NCI-H2029 (cell line): ENCODE results near the gene LAPTM5.
"Not testable (repeated sequence)": the region's sequence is repeated elsewhere in the genome, so short reads cannot be mapped to it uniquely, and the experiment has no call there.

ENCODE experiments used
- DNase-seq: peaks from one replicate; lab custom pipeline; 2025; lab: John Stamatoyannopoulos, UW

Gene LAPTM5

DNA sequence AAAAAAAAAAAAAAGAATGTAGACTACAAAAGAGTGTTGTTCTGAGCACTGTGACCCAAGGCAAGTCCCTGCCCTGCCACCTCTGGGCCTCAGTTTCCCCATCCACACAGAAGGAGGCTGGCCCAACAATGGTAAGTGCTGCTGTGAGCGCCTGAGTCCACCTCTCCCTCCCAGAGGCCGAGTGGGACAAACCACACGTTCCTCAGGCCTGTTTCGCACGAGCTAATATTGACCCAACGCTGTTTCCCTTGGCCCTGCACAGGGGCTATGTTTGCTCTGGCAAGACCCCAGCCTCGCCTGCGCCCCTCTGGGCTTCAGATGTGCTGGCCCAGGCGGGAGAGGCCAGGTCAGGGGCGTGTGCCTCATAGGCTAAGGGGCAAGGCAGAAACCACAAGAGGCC, 12.6 kb upstream of the LAPTM5 start:
- DNase-seq: no peak

GRCh38 chr1:30768830-30769718, 11.5 kb upstream of the LAPTM5 start:
- no peak for DNase-seq

- DNase-seq: no peak
Observed at GRCh38 chr1:30768159-30768829, 10.7 kb upstream of the LAPTM5 start.

- not testable (repeated sequence) for DNase-seq
Observed at GRCh38 chr1:30766948-30767347, 9.4 kb upstream of the LAPTM5 start.

DNA sequence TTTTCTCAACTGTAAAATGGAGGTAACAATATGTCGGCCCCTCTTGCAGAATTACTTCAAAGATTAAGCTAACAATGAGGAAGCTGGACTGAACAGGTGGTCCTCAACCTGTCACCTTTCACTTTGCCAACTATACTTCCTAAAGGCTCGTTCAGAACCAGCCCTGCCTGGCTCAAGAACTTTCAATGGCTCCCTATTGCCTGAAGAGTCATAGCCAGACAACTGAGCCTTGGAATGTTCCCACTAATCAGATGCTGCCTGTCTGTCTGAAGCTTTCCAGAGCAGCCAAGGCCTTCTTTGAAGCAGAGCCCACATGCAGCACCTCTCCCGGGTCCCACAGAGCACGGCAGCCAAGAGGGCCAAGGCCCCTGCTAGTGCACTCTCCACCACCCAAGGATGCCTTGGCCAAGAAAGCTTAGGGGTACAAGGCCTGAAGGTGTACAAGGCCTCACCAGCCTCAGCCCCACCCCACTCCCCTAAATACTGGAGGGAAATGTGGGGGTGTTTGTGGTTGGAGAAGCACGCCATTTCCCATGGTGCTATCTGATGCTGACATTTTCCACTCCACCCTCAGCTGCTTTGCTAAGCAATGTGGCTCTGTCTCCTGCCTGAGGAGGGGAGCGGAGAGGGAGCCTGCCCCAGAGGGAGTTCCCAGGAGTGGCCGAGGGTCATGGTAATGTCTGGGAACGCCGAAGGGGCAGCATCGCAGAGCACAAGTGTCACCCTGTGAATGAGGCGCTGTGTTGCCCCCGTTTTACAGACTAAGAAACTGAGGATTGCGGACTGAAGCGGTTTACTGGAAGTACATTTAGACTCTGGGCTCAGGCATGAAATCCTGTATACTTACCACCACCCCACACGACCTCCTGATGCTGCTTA, 8.2 kb upstream of the LAPTM5 start:
- no peak for DNase-seq

GRCh38 chr1:30764939-30765555, 7.5 kb upstream of the LAPTM5 start:
- DNase-seq: no peak

GRCh38 chr1:30764396-30764795, 6.8 kb upstream of the LAPTM5 start:
- DNase-seq: no peak

DNA sequence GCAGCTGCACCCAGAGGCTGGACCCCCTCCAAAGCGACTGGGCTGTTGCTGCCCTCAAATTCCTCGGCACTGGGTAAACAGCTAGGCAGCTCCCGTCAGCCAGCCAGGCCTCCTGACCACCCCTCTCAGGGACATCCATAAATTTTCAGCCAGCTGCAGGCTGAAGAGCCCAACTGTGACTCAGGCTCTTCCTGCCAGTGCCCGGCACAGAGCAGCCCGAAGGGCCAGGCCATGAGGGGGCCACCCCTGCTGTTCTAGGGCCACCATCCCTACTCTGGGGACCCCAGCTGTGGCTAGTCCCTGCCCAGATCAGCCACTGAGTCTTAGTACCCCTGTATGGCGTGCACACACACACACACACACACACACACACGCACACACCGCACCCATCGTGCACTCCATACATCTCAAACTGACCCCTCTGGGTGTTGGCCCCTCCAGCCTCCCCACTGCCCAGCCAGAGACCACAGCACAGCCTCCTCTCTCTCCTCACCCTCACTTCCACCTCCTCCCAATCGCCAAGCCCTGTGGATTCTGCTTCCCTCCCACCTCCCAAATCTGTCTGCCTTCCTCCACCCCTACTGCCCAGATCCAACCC, 6.2 kb upstream of the LAPTM5 start:
- no peak for DNase-seq

GRCh38 chr1:30762930-30763650, 5.5 kb upstream of the LAPTM5 start:
- no peak for DNase-seq

GRCh38 chr1:30762152-30762929, 4.8 kb upstream of the LAPTM5 start:
- no peak for DNase-seq

DNA sequence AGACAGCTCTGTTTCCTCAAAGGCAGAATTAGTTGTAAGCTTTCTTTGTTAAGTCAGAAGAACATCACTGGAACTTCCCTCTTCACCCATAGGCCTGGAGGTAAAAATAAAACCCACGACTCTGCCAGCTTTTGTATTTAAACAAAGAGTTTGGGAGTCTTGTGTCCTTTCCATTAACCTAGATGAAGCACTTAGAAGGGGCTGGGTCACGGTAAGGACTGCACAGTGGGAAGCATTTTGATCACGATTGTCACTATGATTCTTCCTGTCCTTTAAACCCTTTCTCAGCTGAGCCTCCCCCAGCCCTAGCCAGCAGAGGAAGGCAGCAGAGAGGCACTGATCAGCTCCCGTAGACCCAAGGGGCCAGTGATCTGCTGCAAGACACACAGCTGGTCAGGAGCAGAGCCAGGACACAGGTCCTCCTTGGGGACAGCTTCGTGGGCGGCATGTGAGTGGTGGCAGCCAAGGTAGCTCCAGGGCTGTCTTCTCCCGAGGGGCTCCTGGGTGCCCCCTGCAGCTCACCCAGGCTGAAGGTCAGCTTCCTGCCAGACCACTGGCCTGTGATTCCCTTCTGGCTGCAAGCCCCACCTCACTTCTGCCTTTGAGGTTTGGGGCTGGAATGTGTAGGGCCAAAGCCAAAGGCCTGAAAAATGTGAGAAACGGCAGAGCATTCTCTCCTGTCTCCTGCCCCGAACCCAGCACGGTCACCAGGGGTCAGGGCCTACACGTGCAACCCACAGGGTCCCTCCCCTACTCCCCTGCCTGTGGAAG, 4.0 kb upstream of the LAPTM5 start:
- DNase-seq: no peak

DNA sequence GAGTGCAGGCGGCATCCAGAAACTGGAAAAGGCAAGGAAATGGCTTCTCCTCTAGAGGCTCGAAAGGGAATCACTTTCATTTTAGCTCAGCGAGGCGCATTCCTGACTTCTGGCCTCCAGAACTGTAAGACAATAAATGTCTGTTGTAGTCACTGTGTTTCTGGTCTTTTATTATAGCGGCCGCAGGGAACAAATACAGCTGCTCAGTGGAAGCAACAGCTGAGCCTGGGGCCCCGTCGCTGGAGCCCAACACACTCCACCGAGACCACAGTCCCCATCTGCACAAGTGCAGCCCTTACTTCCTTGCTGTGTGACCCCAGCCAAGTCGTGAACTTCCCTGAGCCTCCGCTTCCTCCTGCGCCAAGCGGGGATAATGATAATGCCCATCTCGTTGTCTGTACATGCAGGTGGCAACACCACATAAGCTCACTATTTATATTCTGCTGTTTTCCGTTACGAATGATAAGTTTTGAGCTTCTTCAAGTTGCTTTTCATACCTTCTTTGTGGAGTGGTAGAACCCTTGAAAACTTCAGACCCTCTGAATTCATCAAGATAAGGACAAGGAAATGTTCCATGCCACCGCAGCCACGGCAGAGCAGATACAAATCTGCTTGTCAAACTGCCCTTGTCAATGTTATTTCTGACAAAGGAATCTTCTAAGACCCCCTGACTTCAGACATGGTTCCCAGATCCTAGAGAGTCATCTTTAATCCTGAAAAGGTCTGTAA, 3.2 kb upstream of the LAPTM5 start:
- DNase-seq: no peak

GRCh38 chr1:30759718-30760281, 2.2 kb upstream of the LAPTM5 start:
- no peak for DNase-seq

DNA sequence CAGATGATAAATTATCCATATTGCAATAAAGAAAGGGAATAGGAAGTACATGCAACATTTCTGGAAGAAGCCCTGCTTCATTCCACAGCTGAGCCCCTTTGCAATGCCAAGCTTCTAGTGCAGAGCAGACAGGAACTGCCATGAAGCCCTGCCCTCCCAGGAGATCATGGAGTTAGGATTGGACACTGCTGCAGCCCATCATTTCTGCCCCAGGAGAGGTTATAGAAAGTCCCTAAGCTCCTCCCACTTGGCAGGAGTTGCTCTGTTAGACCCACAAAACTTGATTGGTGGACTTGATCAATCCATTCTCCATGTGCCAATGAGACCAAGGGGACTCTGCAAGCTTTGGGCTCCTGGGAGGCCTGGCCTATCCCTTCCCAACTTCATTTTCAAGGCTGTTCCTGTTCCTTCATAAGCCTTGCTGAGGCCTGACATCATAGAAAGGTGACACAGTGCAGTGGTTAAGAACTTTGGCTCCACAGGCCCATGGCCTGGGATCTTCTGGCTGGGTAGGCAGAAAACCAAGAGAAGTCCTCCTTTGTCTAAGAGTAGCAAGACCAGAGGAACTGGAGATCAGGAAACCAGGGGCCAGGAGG, 1.3 kb upstream of the LAPTM5 start:
- no peak for DNase-seq

GRCh38 chr1:30758121-30758688, 631 bp upstream of the LAPTM5 start:
- no peak for DNase-seq

DNA sequence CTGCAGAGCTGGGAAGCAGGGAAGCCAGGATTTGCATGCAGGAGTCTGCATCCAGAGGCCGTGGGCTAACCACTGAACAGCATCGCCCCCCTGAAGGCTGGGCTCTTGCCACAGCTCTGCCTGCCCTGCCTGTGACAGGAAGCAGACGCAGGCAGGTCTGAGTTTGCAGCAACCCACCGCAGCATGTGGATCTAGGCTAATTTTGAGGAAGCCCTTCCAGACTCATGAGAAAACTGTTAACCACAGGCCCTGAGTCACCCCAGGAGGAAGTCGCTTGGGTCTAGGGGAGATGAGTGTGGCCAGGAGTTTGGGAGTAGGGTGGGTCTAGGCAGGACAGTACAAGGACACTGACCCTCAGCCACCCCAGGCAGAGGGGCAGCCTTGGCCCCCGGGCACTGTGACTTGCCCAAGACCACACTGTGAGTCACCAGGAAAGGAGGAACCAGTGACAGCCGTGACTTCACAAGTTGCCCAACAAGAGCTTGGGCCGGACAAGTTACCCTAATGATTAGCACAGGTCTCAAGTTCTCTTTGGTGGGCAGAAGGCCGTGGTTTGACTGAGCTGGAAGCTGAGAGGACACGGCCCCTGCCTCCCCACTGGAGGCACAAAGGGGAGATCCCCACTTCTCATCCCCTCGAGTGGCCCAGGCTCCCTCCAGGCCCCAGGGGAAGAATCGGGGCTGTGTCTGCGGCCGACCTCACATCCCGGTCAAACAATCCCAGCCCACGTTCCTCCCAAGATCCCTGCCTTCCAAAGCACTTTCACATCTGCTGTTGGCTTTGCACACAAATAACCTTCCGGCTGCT, 826 bp downstream of the LAPTM5 start:
- no peak for DNase-seq

DNA sequence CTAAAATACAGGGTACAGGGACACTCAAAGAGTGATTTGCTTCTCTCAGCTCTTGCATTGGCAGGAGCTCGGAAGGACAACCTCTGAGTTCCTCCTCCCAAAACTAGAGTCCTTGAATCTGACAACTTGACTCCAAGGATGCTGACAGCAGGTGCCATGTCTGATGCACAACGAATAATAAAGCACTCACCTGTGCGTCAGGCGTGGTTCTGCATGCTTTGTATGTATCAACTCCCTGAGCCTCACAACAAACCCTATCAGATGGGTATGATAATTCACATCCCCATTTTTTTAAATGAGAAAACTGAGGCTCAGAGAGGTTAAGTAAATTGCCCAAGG, 1.4 kb downstream of the LAPTM5 start:
- no peak for DNase-seq
